DMS153 (cell line): ENCODE measurements around the gene IPO11.
"Not testable (repeated sequence)": the region's sequence is repeated elsewhere in the genome, so short reads cannot be mapped to it uniquely, and the experiment has no call there.

ENCODE experiments used
- DNase-seq: peaks from one replicate; lab custom pipeline; 2025; lab: John Stamatoyannopoulos, UW

Gene IPO11

GRCh38 chr5:62645223-62645622, 232.7 kb downstream of the IPO11 start:
- DNase-seq: no peak

GRCh38 chr5:62647241-62647640, 234.7 kb downstream of the IPO11 start:
- no peak for DNase-seq

GRCh38 chr5:62649025-62649424, 236.5 kb downstream of the IPO11 start:
- no peak for DNase-seq

GRCh38 chr5:62649476-62650113, 237.0 kb downstream of the IPO11 start:
- DNase-seq: no peak

GRCh38 chr5:62650197-62650596, 237.6 kb downstream of the IPO11 start:
- no peak for DNase-seq

GRCh38 chr5:62652225-62652624, 239.7 kb downstream of the IPO11 start:
- DNase-seq: no peak

- DNase-seq: no peak
Measured at GRCh38 chr5:62653001-62653863, 240.7 kb downstream of the IPO11 start.

- DNase-seq: no peak
Measured at GRCh38 chr5:62653864-62654575, 241.5 kb downstream of the IPO11 start.

- not testable (repeated sequence) for DNase-seq
Measured at GRCh38 chr5:62657772-62658171, 245.2 kb downstream of the IPO11 start.

- no peak for DNase-seq
Measured at GRCh38 chr5:62661126-62661525, 248.6 kb downstream of the IPO11 start.

GRCh38 chr5:62662521-62662920, 250.0 kb downstream of the IPO11 start:
- DNase-seq: no peak

- no peak for DNase-seq
Measured at GRCh38 chr5:62671479-62671878, 258.9 kb downstream of the IPO11 start.

- not testable (repeated sequence) for DNase-seq
Measured at GRCh38 chr5:62676596-62676995, 264.0 kb downstream of the IPO11 start.
